Lower leg skin (tissue), 4 donors: ENCODE measurements around the gene TNKS1BP1. TPM values are rescaled to one million over a fixed set of nuclear protein-coding genes. Genes with fewer than 3 reads are reported as not detected.

Experiments
- DNase-seq, 2 donors: peaks; one replicate each; pipeline ENCODE4 v3.0.0-alpha.2; 2019; ENCODE audit warnings: low spot score in 2 of 2
- H3K4me3 ChIP-seq: fragments of 200-600 bp; sonication (generic); 2 replicates; pipeline ENCODE4 v1.5.1; 2017; ENCODE audit warnings: mild to moderate bottlenecking, low read depth; ENCODE audit not compliant: poor library complexity, severe bottlenecking
- CTCF ChIP-seq, 3 donors: fragments of 450-650 bp; IDR thresholded peaks; one replicate each; pipeline ENCODE4 v1.5.1; 2016; ENCODE audit warnings: antibody characterized with exemption in 3 of 3, mild to moderate bottlenecking in 3 of 3, moderate library complexity in 2 of 3
- POLR2A ChIP-seq, 2 donors: fragments of 450-650 bp; IDR thresholded peaks; one replicate each; pipeline ENCODE4 v1.6.1; 2016 to 2017; ENCODE audit warnings: antibody characterized with exemption in 2 of 2, mild to moderate bottlenecking in 1 of 2, moderate library complexity in 1 of 2
- WGBS, 2 donors: methylation state at CpG; one replicate each; pipeline ENCODE4 v1.1.5; 2018; 5-methylcytosine and 5-hydroxymethylcytosine counted together
- intact Hi-C: fragments of 100-400 bp; cut with DNase I; formaldehyde crosslinking; loops from one replicate; pipeline ENCODE4 v1.15.0; 2023; ENCODE audit warnings: low total_unique reads
- total RNA-seq, 4 donors: library from RNA; depleted of rRNA; stranded (reverse); fragments of >200 nt; gene quantifications; one replicate each; pipeline ENCODE4 v1.1.0, GENCODE V29; 2016

TNKS1BP1 gene
- total RNA-seq, 4 donors from 2014 or later = 219 to 273 (median 230) TPM

GRCh38 chr11:57360991-57361390 lies 36.2 kb upstream of the TNKS1BP1 start:
- WGBS, 2 donors = 95% methylated on average over 8 of the region's 8 CpGs

GRCh38 chr11:57359896-57360690 lies 35.3 kb upstream of the TNKS1BP1 start:
- TF ChIP-seq CTCF (IDR thresholded peaks at IDR 0.05) = no peak
- no peak for TF ChIP-seq POLR2A (IDR thresholded peaks at IDR 0.05)
- intact Hi-C loops = no loop called here
- no peak overlapping the region for H3K4me3 ChIP-seq
- WGBS, 2 donors = 78 to 84% methylated on average over 9 of the region's 9 CpGs
- no peak for DNase-seq

More at GRCh38 chr11:57360991-57361390, 36.2 kb upstream of the TNKS1BP1 start:
- TF ChIP-seq POLR2A (IDR thresholded peaks at IDR 0.05) (no peak), CTCF (IDR thresholded peaks at IDR 0.05) (no peak)
- intact Hi-C loops = no loop called here
- no peak for DNase-seq
- H3K4me3 ChIP-seq = no peak overlapping the region

GRCh38 chr11:57359396-57359795 lies 34.6 kb upstream of the TNKS1BP1 start:
- WGBS, 2 donors = 62 to 66% methylated on average over 5 of the region's 5 CpGs
- intact Hi-C loops = no loop called here
- DNase-seq = no peak
- TF ChIP-seq POLR2A (IDR thresholded peaks at IDR 0.05) = no peak
- TF ChIP-seq CTCF (IDR thresholded peaks at IDR 0.05) = no peak
- no peak overlapping the region for H3K4me3 ChIP-seq

- WGBS, 2 donors = 64 to 69% methylated on average over 9 of the region's 9 CpGs
- no peak for TF ChIP-seq CTCF (IDR thresholded peaks at IDR 0.05)
- no peak for TF ChIP-seq POLR2A (IDR thresholded peaks at IDR 0.05)
- intact Hi-C loops = no loop called here
- DNase-seq = no peak
- no peak overlapping the region for H3K4me3 ChIP-seq
Measured at GRCh38 chr11:57358991-57359390, 34.2 kb upstream of the TNKS1BP1 start.

- 41 to 56% methylated on average over 9 of the region's 9 CpGs for WGBS, 2 donors
- intact Hi-C loops = no loop called here
- no peak for DNase-seq
- TF ChIP-seq POLR2A (IDR thresholded peaks at IDR 0.05) (no peak), CTCF (IDR thresholded peaks at IDR 0.05) (no peak)
- no peak overlapping the region for H3K4me3 ChIP-seq
Measured at GRCh38 chr11:57358543-57358961, 33.8 kb upstream of the TNKS1BP1 start.
